ENCODE results near the gene MYBPH.

MYBPH gene

DNA sequence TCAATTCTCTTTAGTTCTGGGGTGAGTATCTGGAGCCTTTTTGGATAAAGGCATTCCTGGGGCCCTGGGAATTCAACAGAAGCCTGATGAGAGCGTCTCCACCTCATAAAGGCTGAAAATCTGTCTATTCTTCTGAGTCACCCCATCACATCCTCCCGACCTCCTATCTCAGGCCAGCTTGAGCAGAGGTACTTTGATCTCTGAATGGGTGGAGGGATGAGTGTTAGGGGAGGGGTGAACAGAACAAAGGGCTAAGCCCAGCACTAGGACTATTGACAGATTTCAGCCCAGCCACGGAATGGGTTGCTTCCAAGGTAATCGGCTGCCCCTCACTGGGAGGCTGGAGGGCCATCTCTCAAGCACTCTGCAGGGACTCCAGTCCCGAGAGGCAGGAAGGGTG, 2.5 kb upstream of the MYBPH start:
- no peak for DNase-seq

DNA sequence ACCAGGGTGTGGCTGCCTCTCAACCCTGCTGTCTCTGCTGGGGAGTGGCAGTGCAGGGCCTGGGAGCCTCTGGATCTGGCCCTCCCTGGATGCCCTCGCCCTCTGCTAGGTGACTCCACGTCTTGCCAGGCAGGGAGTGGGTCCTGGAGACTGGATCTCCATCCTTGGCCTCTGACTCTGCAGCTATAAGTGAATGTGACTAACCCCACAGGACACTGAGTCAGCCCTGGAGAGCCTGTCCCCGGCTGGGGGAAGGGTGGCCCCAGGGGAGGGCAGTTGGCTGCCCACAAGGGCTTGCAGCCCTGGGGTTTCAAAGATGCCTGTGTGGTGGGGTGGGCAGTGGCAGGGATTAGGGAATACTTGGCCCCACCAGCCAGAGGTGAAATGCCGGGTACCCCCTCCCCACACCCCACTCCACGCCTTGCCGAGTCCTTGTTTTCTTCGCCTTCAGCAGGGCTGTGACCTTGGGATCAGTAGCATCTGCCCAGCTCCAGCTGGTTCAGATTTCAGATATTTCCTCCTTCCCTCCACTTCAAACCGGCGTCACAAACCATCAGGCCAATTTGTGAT, 1.9 kb upstream of the MYBPH start:
- DNase-seq = no peak

DNA sequence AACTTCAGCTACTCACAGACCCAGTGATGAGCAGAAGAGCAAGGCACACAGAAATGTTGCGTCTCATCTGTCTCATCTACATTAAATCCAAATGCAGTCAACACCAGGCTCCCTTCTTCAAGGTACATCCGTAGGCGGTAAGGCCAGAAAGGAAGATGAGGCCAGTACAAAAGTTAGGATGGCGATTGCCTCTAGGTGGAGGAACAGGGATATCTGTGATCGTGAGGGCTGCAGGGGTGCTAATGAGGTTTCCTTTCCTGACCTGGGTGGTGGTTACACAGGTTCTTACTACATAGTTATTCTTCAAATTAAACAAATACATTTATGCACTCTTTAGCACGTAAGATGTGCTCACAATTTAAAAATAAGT, 1.4 kb upstream of the MYBPH start:
- no peak for DNase-seq

DNA sequence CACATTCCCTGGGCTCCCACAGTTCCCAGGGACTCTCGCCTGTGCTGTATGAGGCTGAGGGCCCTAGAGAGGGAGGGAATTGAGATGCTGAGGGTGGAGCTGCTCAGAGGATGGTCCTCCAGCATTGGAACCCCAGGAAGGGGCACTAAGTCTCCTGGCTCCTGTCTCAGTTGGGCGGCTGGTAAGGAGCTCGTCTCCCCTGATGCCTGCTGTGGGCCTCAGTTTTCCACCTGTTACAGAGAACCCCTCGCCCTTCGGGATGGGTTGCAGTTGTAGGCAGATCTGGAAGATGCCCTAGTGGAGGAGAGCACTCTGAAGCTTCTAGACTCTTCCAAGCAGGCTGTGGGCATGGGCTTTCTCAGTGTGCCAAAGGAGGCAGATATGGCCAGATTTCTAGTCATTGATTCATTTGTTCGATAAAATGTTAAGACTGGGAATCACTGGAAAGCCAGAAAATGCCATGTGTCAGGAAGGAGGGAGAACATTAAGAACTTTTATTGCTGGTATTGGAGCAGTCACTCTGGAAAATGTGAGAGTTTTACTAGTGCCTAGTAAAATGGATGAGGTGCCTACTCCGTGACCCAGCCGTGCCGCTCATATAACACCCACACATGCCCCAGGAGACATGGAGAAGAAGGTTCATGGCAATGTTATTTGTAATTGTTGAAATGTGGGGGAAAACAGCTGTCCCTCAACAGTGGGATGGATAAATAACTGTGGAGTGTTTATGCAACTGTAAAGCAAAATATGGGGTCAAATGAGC, 828 bp upstream of the MYBPH start:
- no peak for DNase-seq

GRCh38 chr1:203175827-203176241, 208 bp upstream of the MYBPH start:
- no peak for DNase-seq

GRCh38 chr1:203174324-203174985, 1.2 kb downstream of the MYBPH start:
- DNase-seq = no peak

DNA sequence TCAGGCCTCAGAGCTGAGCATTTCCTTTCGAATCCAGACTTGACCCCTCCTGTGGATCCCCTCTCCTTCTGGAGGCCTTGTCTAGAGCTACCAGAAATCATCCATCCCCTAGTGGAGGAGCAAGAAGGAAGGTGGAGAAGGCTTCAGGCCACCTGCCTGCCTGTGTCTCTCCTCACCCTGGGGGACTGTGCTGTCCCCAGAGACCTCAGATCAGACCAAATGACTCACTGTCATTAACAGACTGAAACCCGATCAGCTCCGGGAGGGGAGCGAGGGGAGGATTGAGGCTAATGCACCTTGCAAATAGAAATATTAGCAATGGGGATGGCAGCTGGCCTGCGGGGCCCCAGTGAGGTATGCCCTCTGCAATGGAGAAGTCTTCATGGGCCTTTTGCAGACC, 2.1 kb downstream of the MYBPH start:
- DNase-seq = no peak

- DNase-seq = no peak
These were observed 2.5 kb downstream of the MYBPH start for GRCh38 chr1:203173011-203173555.

DNA sequence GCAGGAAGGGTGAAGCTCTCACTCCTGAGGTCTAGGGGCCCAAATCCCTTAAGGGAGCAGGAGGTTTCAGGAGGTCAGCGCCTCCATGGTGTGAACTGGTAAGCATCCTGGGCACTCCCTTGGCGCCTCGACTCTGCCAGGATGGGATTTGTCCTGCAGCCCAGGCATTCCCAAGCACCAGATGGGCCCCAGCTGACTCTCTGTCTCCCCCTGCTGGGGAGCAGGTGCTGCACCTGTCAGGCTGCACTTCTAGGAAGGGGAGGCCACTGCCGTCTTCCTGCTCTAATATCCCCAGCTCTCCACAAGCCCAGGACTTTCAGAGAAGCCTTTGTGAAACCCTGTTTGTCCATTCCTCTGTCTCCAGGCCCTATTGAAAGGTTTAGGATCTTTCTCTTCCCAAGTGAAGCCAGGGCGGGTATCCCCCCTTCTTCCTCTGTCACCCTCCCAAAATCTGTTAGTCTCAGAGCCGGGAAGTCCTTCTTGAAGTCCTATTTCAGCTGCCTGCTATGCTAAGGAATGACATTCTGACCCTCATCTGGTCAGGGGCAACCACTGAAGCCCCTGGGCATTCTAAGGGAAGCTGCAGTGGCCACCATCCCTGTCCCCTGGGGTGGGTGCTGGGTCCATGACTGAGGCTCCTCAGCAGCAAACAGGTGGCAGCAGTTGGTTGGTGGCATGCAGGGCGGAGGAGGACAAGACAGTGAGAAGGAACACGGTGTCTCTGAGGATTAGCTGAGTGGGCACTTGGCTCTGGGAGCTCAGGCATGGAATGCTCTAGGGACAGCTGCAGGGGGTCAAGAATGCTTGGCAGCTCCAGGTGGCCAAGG, 3.2 kb downstream of the MYBPH start:
- peak; percentile 48 to 71 for DNase-seq

GRCh38 chr1:203171341-203172183, 4.1 kb downstream of the MYBPH start:
- no peak for DNase-seq

- DNase-seq = no peak
These were observed 4.8 kb downstream of the MYBPH start for GRCh38 chr1:203170625-203171330.

DNA sequence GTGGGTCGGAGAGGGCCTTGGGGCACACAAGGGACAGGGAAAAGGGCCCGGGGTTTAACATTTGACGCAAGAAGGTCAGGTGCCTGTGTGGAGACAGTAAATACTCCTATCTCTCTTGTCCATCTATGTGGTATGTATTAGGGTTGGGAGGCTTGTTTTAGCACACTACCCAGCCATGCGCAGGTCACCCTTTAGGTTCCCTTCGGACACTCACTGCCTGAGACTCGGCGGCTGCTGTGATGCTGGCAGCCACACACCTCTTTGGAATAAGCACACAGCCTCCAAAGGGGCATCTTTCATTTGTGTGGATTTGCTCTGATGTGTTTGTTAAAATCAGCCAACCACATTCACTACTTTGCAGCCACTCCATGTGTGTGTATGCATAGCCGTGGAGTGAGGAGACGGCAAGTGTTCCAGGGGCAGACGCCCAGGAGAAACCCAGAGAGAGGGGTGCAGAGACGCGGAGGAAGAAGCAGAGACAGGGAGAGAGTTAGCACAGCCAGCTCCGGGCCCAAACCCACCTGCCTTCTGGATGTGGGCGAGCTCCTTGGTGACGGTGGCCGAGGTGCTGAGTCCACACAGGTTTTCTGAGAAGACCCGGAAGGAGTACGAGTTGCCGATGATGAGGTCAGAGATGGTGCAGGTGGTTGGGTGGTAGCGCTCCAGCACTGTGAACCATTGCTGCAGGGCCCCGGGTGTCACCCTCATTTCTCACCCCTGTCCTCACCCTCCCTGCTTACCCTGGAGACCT, 5.7 kb downstream of the MYBPH start:
- no peak for DNase-seq

DNA sequence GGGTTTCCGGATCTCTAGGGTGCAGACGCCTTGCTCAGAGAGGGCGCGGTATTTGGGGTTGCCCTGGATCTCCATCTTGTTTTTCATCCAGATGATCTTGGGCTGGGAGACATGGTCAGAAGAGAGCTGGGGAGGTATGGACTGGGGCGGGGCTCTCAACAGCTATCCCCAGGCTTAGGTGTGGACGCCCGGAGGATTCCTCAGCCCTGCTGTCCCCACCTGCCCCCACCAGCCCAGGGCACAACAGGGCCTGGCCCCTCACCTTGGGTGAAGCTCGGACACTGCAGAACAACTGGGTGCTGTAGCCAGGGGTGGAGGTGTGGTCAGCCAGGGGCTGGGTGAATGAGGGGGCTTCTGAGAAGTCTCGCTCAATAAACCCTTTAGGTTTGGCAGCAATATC, 6.6 kb downstream of the MYBPH start:
- no peak for DNase-seq

DNA sequence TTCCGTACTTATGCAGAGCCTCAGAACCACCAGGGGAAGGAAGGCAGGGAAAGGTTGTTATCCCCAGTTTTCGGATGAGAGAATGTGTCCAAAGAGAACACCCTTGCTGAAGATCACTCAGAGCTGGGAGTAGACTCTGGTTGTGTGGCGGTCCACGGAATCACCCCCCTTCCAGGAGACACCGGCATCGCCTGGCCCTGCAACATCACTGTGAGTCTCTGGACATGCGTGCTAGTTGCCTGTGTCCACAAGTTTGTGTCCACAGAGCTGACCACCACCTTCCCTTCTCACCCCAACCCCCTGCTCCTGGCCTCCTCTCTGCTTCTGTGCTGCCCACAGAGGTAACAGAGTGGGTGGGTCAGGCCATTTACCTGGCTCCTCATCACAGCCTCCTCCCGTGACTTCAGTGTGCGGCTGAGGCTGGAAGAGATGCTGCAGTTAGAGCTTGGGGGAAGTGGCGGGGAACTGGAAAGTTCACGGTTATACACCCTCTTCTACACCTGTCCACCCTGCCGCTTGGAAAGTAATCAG, 7.3 kb downstream of the MYBPH start:
- no peak for DNase-seq

DNA sequence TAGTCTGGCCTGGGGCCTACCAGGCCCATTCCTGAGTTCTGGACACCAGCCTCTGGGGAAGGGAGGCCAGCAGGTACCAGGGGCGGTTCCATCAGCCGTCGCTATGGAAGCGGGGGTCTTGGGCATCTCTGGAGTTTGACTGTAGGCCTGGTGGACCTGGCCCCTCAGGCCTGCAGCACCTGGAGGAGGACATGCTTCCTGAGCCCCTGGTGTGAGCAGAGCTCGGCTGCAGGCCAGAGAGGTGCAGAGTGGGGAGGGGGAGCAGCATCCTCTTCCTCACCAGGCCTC, 7.8 kb downstream of the MYBPH start:
- no peak for DNase-seq

- no peak for DNase-seq
These were observed 8.4 kb downstream of the MYBPH start for GRCh38 chr1:203167026-203167912.

GRCh38 chr1:203166192-203166940, 9.3 kb downstream of the MYBPH start:
- no peak for DNase-seq

DNA sequence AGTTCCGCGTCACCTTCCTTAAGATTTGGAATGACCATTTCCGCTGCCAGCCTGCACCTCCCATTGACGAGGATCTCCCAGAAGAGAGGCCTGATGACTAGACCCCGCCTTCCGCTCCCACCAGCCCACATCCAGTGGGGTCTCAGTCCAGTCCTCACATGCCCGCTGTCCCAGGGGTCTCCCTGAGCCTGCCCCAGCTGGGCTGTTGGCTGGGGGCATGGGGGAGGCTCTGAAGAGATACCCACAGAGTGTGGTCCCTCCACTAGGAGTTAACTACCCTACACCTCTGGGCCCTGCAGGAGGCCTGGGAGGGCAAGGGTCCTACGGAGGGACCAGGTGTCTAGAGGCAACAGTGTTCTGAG, 9.8 kb downstream of the MYBPH start:
- no peak for DNase-seq

Measured in activated CD4-positive, alpha-beta T cell treated with anti-CD3 and anti-CD28 coated beads, Interleukin-2, amount 50 U/mL, for 48 hours (primary cell).